GM06990 (cell line): ENCODE results near the gene CDK5RAP2.

ENCODE experiments used
- DNase-seq: peaks from one replicate; pipeline ENCODE4 v3.0.0-alpha.2; 2011; ENCODE audit not compliant: insufficient read length; ENCODE audit errors: extremely low read depth
- H3K27me3 ChIP-seq: replicated peaks from 2 replicates; pipeline ENCODE4 v1.6.0; 2011; ENCODE audit warnings: low read length; ENCODE audit not compliant: control insufficient read depth, insufficient read depth
- H3K36me3 ChIP-seq: 2 replicates; pipeline ENCODE4 v1.5.1; 2011; ENCODE audit warnings: low read length; ENCODE audit not compliant: control insufficient read depth, insufficient read depth
- H3K4me3 ChIP-seq: replicated peaks from 2 replicates; pipeline ENCODE4 v1.5.1; 2011; ENCODE audit warnings: low read depth, mild to moderate bottlenecking, control low read depth, low read length
- TF ChIP-seq, protein P1 (sequence below): IDR thresholded peaks from 2 replicates; pipeline ENCODE4 v1.5.1; 2011; ENCODE audit warnings: low read length, control low read depth, mild to moderate bottlenecking, inconsistent platforms; ENCODE audit not compliant: insufficient read depth, poor library complexity, severe bottlenecking

CDK5RAP2 gene

GRCh38 chr9:120443976-120444375, 136.0 kb downstream of the CDK5RAP2 start:
- Histone ChIP-seq H3K4me3 (no peak overlapping the region), H3K36me3 (peaks cover 10% of the 10 kb centered on the region), H3K27me3 (no peaks in the 10 kb centered on the region)
- TF ChIP-seq, protein P1, sequence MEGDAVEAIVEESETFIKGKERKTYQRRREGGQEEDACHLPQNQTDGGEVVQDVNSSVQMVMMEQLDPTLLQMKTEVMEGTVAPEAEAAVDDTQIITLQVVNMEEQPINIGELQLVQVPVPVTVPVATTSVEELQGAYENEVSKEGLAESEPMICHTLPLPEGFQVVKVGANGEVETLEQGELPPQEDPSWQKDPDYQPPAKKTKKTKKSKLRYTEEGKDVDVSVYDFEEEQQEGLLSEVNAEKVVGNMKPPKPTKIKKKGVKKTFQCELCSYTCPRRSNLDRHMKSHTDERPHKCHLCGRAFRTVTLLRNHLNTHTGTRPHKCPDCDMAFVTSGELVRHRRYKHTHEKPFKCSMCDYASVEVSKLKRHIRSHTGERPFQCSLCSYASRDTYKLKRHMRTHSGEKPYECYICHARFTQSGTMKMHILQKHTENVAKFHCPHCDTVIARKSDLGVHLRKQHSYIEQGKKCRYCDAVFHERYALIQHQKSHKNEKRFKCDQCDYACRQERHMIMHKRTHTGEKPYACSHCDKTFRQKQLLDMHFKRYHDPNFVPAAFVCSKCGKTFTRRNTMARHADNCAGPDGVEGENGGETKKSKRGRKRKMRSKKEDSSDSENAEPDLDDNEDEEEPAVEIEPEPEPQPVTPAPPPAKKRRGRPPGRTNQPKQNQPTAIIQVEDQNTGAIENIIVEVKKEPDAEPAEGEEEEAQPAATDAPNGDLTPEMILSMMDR: no peak
- no peak for DNase-seq

DNA sequence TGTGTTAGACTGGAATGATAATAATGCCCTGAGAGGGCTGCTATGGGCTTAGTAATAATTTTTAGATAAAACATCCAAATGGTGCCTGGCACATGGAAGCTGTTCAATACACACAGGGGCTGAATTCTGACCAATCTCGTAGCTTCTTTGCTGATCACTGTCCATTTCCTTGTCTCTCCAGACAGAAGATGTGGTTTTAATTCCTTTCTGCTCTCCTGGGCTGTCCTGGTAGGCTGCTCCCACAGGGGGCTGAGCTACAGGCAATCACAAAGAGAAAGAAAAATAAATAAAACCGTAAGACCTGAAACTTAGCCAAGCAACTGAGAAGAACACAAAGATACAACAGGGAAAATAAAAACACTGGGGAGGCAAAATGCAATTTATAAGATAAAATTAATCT, 136.5 kb downstream of the CDK5RAP2 start:
- TF ChIP-seq, protein P1: no peak
- DNase-seq: no peak
- Histone ChIP-seq H3K4me3 (no peak overlapping the region), H3K27me3 (no peaks in the 10 kb centered on the region), H3K36me3 (peaks cover 13% of the 10 kb centered on the region)

GRCh38 chr9:120442308-120442995, 137.5 kb downstream of the CDK5RAP2 start:
- no peak for DNase-seq
- H3K4me3 ChIP-seq: no peak overlapping the region
- no peaks in the 10 kb centered on the region for H3K27me3 ChIP-seq
- peaks cover 15% of the 10 kb centered on the region for H3K36me3 ChIP-seq
- TF ChIP-seq, protein P1: no peak

GRCh38 chr9:120441426-120442307, 138.3 kb downstream of the CDK5RAP2 start:
- DNase-seq: no peak
- Histone ChIP-seq H3K36me3 (peaks cover 18% of the 10 kb centered on the region), H3K27me3 (no peaks in the 10 kb centered on the region), H3K4me3 (no peak overlapping the region)
- TF ChIP-seq, protein P1: no peak

GRCh38 chr9:120440791-120441190, 139.2 kb downstream of the CDK5RAP2 start:
- H3K36me3 ChIP-seq: peaks cover 18% of the 10 kb centered on the region
- H3K4me3 ChIP-seq: no peak overlapping the region
- DNase-seq: no peak
- TF ChIP-seq, protein P1: no peak
- H3K27me3 ChIP-seq: no peaks in the 10 kb centered on the region
